ENCODE measurements around the gene ST6GALNAC3.

ST6GALNAC3 gene

DNA sequence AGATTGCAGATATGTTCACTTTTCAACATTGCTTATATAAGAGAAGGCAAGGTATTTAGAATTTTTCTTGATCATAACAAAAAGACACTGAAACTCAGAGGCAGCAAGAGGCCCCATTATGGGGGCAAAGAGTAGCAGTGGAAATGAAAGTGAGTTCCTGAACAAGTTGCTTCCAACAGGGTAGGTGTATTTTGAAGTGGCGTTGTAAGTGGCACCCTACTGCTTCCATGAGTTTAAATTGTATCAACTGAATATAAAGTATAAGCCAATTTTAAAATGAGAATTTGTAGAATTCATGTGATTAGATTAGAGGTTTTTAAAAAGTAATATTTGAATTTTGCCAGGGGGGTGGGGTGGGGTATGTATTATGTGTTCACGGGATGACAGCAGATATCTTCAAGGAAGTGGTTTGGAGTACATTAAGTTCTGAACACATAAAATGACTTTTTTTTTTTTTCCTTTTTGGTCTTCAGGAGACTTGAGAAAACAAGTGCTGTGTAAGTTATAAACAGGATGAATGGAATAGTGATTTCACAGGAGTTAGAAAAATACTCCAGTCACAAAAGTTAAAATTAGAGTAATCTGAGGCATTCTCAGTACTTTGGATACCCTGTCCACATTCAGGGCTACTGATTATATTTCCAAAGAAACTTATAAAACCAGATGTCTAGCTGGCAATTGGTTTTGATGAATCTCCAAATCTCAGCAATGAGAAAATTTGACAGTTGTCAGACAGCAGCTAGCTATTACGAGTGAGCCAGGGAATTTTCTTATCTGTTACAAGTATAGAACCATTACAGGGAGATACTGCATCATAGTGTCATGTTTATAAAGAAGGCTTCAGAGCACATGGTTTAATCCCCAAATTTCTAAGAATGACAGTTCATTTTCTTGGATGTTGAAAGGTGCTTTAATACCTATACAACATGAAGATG is 182.0 kb downstream of the ST6GALNAC3 start:
- no peak for DNase-seq

DNA sequence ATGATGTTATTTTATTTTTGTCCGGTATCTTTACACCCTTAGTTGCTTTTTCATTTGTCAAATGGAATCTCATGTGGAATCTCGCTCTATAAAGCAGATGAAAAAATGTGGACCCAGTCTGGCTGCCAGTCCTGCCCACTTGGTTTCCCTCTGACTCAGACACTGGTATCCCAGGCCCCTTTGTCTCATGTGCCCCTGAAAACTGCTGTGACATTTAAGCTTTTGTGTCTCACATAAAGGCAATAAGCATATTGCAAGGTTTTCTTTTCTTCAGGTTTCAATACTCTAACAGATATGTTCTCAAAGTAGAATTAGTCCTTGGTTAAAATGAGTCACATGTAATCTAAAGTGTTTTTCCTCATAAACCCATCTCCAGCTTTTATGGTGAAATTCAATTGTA is 183.3 kb downstream of the ST6GALNAC3 start:
- DNase-seq, result no peak

DNA sequence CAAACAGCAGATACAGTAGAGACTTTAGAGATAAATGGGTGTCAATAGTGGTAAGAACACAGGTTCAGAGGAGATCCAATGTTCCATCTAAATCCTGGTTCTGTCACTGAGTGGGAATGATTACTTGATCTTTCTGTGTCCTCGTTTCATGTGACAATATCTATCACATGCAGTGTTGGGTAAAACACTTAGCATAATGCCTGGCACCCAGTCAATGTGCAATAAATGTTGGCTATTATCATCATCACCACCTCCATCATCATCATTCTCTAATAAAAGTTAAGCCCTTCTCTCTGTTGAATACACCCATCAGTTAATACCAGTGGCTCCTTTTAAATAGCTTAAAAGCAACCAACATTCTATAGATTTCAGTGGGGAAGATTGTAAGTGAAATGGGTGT is 184.7 kb downstream of the ST6GALNAC3 start:
- no peak for DNase-seq

DNA sequence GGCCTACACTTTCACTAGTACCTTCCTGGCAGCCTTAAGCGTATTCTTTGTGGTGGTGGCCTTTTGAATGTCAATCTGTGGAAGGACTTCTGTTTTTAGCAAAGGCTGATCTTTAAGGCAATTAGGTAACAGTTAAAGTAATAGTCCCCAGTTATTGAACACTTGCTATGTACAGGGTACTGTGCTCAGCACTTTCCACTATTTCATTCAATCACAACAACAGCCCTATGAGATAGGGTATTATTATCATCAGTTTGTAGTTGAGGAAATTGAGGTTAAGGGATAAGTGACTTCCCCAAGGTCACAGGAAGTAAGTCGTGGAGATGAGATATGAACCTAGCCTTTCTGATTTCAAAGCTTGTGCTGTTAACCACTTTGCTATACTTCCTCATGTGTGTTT is 185.7 kb downstream of the ST6GALNAC3 start:
- no peak for DNase-seq

DNA sequence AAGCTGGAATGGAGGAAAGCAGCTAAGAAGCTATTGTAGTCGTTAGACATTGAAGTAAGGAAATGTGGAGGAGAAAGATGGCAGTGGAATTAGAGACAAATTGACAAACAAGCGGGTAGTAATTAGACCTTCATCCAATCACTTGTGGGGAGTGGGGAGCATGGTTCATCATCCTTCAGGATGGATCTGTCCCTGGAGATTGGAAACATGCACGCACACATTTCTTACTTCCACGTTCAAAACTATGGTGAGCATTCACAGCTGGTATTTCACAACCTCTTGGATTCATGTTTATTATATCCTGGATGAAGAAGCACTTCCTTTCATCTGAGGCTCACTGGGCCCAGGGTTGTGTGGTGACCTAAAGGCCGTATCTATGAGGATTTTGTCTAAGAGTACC is 188.1 kb downstream of the ST6GALNAC3 start:
- DNase-seq, result no peak

DNA sequence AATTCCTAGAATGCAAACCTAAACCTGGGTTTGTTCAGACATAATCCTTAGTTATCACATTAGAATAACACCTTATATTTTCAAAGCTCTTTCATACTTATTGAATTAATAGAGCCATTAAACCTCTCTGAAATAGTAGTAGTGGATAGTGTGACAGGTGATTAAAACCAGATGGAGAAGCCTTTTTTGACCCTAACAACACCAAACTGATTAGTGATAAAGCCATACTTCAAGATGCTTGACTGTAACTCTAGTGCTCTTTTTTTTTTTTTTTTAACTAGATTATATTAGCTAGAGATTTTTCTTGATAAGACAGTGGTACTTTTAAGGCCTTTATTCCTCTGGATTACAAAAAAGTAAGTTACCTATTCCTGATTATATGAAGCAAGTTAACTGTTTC is 190.1 kb downstream of the ST6GALNAC3 start:
- DNase-seq, result no peak

DNA sequence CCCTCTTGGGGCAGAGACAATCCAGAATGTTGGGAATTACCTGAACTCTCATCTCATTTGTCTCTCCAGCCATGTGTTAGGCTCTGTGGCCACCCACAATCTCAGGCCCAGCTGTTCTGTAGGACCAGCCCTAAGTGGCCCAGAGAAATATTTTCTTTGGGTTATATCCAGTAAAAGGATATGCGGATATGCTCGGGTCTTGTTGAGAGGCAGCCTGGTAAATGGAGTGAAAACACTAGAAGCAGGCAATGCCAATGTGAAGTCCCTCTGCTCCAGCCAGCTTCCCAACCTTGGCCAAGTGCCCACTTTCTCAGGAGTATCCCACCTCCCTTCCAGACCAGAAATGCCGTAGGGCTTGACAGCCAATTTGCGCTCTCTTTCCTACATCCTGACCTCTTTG is 192.2 kb downstream of the ST6GALNAC3 start:
- no peak for DNase-seq

DNA sequence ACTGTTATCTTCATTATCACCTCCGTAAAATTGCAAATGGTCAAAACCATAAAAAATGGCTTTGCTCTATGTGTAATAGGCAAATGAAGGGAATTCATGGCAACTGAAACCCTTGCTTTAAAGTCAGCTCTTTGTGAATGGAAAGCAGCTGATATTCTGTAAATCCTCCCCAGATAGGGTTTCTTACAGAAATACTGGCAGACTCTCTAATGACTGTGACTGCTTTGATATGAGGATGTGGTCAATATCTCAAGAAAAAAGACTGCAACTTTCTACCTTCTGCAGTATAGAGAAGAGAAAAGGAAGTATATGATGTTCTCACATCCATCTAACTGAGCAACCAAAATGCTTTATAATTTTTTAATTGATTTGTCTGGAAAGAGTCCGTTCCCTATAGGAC is 193.1 kb downstream of the ST6GALNAC3 start:
- no peak for DNase-seq

DNA sequence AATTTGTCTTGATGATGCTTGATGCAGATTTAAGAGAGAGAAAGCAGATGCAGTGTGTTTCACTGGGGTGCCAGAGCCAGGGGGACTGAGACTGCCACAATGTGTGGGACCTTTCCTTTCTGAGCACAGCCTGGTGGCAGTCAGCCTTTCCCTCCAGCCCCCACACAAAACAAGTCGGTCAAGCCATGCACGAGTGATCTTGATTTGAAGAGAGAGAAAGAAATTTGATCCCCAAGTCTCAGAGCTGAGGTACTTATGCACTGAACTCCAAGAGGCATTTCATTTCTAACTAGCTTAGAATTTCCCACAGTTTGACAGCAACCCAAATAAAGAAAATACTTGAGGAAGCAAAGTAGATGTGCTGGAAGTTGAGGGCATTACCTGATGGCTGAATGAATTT is 193.8 kb downstream of the ST6GALNAC3 start:
- no peak for DNase-seq

DNA sequence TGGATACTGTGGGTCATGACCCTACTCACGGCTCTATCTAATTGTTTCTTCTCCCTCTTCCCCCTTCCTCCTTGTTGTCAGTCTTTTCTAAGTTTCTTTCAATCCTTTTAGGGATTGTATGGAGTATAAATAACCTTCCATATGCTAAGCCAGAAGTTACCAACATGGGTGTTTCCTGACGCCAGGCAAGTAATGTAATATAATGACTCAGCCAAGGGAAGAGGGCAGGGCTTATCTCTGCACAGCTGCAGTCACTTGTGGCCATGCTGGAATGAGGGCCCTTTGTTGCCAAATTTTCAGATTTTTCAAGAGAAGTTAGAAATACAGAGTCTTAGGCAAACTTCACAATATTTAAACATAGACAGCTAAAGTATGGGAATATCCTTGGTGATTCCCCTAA is 194.6 kb downstream of the ST6GALNAC3 start:
- no peak for DNase-seq

DNA sequence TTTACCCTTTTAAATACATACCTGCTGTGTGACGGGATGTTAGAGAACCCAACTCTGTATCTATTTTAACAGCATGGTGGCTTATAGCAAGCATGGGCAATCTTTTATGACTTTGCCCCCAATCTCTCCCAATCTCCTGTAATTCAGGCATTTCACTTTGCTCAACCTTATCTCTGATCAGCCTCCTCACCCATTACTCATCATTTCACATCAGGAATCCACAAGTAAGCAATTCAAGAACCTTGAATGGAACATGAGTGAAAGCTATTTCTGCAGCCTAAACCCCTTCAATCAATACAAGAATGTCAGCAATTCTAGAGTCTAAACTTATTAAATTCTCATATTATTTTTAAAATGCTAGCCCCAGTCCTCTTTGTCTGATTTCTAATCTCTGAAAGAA is 199.8 kb downstream of the ST6GALNAC3 start:
- no peak for DNase-seq

DNA sequence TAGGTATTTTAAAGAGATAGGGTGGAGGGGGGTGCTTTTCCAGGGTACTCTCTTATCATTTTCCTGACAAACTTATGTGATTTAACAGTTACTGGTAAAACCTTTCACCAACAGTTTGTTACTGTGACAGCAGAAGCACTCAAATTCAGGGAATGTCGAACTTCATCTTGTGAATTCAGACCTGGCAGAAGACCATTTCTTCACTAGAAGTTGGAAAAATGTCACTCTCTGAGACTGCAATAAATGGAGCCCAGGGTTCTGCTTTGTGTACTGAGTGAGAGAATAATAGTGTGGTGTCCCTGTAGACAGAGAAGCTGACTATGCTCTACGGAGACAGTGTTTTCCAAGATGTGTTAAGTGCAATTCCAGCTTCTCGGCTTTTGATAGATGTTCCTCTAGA is 200.2 kb downstream of the ST6GALNAC3 start:
- DNase-seq, result no peak

DNA sequence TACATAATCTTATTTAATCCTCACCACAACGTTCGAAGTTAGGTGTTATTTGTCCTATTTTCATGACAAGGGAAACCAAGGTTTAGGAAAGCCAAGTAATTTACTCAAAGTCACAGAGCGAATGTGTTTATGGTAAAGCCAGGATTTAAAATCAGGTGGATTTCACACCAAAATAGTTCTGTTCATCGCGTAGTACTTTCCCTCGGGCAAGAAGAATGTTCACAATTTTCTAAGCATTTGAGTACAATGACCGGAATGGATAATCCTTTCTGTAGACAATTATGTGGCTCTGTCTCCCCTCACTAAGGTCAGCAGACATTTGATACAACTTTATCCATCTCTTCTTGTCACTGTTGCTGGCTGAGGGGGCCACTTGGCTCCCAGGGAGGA is 204.2 kb downstream of the ST6GALNAC3 start:
- no peak for DNase-seq

DNA sequence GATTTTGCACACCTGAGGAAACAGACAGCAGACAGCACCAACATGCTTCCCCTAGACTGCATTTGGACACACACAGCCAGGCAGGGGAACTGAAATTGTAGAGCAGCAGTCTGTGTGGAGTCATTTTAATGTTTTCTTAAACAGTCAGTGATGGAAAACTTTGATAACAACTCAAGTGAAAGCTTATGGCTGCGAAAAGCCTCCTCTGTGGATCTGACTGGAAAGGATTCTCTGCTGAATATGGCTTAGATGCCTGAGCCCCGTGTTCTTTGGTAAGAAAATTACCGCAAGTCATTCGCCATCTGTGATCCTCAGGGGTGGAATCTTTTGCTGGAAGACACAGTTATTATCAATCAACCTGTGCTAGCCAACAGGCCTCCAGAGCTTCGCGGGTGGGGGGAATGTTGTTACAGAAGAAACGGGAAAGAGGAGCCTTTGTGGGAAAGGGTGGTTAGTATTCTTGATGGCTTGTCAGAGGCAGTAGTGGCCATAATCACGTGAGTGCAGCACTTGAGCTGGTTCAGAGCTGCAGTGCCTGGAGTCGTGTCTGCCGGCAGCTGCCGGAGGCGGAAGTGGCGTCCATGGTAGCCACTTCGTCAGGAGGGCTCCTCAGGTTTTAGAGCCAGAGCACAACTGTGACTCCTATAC is 204.7 kb downstream of the ST6GALNAC3 start:
- DNase-seq, result no peak

DNA sequence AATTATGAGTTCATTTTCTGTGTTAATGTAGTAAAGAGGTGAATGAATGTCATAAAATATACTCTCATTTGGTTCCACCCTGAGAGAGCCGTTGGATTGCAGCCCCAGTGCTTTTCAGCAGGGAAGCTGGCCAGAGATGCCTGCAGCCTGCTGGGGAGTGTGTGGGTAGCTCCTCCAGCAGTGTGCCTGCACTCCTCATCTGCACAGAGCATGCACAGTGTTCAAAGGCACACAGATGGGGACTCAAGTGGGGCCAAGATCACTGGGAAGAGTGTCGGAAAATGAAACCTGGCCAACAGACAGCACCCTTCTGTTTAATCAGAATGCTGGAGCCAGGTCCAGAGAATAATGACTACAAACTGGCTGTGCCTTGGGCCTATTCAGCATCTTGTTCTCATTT is 206.8 kb downstream of the ST6GALNAC3 start:
- no peak for DNase-seq

DNA sequence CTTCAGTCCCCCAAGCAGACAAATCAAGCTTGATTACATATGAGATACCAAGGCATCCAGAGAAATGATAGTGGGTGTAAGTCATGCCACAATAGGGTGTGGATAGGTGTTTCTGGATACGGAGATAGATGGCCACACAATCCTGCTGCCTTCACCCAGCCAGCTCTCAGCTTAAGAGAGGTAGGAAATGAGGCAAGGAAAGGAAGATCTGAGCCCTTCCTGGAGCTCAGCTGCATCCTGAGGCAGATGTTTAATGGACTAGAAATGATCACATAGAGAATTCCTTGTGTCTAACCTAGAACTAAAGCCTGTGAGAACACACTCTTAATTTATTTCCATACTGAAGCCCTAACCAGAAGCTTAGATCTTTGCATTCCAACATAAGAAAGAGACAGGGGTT is 210.3 kb downstream of the ST6GALNAC3 start:
- no peak for DNase-seq

DNA sequence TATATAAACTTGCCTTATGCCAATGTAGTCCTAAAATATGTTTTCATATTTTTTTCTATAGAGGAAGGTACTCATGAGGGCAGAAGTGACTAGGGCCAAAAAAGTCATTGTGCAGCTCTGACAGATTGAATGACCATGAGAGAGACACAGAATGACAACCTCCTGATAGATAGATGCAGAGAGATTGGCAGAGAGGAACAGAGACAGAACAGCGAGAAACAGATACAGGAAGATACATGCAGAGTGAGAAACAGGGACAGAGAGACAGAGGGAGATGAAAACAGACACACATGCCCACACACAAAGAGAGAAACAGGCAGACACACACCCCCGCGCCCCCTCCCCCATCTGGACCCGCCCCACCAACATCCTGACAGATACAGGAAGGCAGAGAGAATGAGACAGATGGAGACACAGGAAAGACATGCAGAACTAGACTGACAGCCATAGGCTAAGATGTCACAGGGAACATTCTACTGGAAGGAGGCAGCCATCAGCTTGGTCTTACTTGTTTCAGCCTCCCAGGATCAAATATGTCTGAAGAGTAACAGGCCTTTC is 211.1 kb downstream of the ST6GALNAC3 start:
- no peak for DNase-seq

DNA sequence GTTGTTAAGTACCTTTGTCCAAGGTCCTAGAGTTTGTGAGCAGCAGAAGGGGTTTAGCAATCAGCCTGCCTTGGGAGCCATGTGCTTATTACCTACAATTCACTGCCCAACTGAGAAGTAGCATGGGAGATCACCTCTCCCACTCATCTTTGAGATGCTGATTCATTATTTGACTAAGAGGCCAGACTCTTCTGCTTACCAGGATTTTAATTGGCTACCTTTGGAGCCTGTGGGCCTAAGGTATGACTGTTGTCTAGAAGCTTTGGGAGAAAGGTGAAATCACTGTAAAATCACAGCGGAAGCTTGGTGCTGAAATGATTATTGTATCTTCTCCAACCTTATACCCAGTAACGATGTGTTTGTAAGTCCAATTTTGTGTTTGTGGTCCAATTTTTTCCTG is 213.4 kb downstream of the ST6GALNAC3 start:
- DNase-seq, result no peak

DNA sequence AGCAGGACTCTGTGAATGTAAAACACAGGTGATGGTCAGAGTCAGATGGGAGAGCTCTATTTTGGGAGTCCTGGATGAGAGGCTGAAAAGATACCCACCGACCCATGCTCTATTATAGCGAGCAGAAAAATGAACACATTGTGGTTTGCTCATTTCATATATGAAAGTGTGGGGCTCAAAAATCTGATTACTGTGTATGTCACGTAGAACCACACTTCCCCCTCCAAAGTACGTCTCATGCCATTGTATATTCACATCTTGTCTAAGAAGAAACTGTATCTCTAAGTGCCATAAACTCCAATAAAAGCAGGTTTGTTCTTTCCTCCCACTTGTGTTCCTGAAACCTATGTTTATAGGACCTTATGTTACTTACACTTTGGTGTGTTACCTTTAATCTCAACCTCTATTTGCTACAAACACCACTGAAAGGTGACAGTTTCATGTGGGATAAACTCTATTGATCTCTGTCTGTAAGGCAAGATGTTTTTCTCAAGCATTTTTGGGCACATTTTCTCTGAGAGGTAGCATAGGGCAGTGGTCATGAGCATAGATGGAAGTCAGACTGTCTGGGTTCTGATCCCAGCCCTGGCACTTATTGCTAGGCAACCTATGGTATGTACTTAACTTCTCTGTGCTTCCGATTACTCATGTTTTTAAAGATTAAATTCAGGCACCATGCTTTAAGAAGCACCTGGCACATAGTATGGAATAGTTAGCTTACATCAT is 214.4 kb downstream of the ST6GALNAC3 start:
- DNase-seq, result no peak

DNA sequence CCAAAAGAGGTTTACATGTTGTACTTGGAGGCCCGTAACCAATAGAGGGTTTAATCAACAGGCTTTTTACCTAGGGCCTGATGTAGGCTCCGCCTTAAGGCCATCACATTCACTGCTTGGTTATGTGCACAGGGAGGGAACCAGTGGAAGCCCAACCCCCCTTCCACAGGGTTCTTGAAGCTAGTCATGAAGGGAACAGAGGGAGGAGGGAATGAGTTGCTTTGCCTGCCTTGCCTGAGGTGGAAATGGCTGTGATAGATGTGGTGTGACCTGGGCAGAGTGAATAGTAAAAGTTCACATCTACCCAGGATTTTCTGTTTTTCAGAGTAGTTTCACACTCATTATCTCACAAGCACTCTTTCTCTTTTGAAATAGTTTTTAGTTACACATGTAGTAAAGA is 215.1 kb downstream of the ST6GALNAC3 start:
- DNase-seq, result no peak

DNA sequence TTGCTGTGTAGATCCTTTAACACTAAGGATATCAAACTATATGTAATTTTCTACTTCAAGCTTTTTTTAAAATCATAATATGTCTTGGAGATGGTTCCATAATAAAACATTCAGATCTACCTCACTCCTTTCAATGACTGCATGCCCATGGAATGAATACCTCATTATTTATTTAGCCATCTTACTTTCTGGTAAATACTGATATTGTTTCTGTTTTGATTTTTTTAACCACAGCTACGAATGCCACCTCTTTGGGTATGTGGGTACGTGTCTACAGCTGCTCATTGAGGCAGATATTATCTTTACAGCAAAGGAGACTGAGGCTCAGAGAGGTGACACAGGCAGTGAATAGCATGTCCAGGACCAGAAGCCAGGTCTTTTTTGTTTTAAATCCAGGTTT is 215.7 kb downstream of the ST6GALNAC3 start:
- DNase-seq, result no peak

DNA sequence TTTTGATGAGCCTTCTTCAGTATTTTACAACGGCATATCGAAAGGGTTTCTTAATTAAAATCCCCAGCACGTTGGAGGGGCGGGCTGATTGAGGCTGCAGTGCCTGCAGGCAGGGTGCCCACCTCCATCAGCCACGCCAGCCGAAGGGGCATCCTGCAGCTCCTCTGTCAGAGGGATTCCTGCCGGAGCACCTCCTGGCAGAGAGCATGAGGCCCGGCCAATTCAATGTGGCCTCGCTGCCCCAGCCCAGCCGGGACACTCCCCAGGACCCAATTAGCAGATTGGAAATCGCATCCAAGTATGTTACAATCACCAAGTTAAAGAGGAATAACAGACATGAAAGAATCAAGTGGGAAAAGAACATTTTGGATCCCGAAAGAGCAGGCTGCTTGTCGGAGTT is 216.6 kb downstream of the ST6GALNAC3 start:
- DNase-seq, result no peak

DNA sequence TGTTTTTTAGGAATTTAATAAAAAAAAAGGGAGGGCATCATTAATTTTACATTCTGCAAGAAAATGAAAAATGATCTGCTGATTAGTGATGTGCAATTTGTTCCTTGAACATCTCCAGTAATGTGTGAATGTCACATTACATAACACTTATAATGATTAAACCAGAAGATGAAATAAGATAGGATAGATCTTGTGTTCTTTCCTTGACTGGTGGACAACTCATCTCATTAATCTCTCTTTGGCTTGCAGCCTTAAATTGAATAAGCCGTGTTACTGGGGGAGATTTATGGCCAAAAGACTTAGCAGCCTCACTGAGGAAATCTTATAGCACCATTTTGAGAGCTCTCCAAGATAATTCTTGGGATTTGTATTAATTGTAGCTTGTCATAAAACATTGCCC is 217.2 kb downstream of the ST6GALNAC3 start:
- no peak for DNase-seq

Data from activated CD8-positive, alpha-beta memory T cell treated with anti-CD3 and anti-CD28 coated beads for 24 hours (primary cell).